Uterus (tissue), 4 donors: Measurements from ENCODE around the gene HTT-AS. TPM values are rescaled to one million over a fixed set of nuclear protein-coding genes. Genes with fewer than 3 reads are reported as not detected.

ENCODE experiments used
- DNase-seq, 2 donors: peaks; one replicate each; pipeline ENCODE4 v3.0.0-alpha.2; 2019 to 2020
- H3K27ac ChIP-seq, 2 donors: fragments of 200-600 bp; sonication (generic); 1 replicate in 1 of 2; 2 replicates in 1 of 2; pipeline ENCODE4 v1.5.1; 2016 to 2018
- H3K27me3 ChIP-seq, 2 donors: fragments of 200-600 bp; sonication (generic); one replicate each; pipeline ENCODE4 v1.5.1; 2018 to 2019; ENCODE audit warnings: control low read depth in 1 of 2
- H3K36me3 ChIP-seq, 2 donors: fragments of 200-600 bp; sonication (generic); one replicate each; pipeline ENCODE4 v1.5.1; 2019; ENCODE audit warnings: control low read depth in 1 of 2
- H3K4me1 ChIP-seq, 2 donors: fragments of 200-600 bp; sonication (generic); one replicate each; pipeline ENCODE4 v1.5.1; 2018 to 2019; ENCODE audit warnings: control low read depth in 1 of 2
- H3K4me3 ChIP-seq, 2 donors: fragments of 200-600 bp; sonication (generic); 1 replicate in 1 of 2; 2 replicates in 1 of 2; pipeline ENCODE4 v1.5.1; 2018 to 2019; ENCODE audit warnings: mild to moderate bottlenecking in 1 of 2
- H3K9me3 ChIP-seq, 2 donors: fragments of 200-600 bp; sonication (generic); one replicate each; pipeline ENCODE4 v1.5.1; 2019; ENCODE audit warnings: control low read depth in 1 of 2
- POLR2A ChIP-seq, 2 donors: fragments of 450-650 bp; IDR thresholded peaks; one replicate each; pipeline ENCODE4 v1.6.1; 2016; ENCODE audit warnings: antibody characterized with exemption in 2 of 2, mild to moderate bottlenecking in 1 of 2, moderate library complexity in 1 of 2
- intact Hi-C: fragments of 100-400 bp; cut with DNase I; formaldehyde crosslinking; loops from one replicate; pipeline ENCODE4 v1.15.1; 2023; ENCODE audit warnings: low total_unique reads
- total RNA-seq, 4 donors: library from RNA; depleted of rRNA in 3 of 4; stranded (reverse); fragments of >200 nt in 3 of 4; gene quantifications; one replicate each; pipeline versions ENCODE4 v1.1.0 to v1.2.4, GENCODE V29; 2014 to 2023
- TF ChIP-seq, protein P1 (sequence below), 4 experiments: fragments of 200-600 bp in 2 of 4; fragments of 450-650 bp in 2 of 4; sonication (generic) in 2 of 4; IDR thresholded peaks; one replicate each; pipeline ENCODE4 v1.5.1; 2016 to 2019; ENCODE audit warnings: antibody characterized with exemption in 4 of 4, mild to moderate bottlenecking in 2 of 4, moderate library complexity in 1 of 4
- donor health status: DM: yes; HTN: yes; CAD: no.

Gene HTT-AS
- total RNA-seq, 4 donors from 2014 or later: not detected

- no peak for TF ChIP-seq POLR2A (IDR thresholded peaks at IDR 0.05)
- TF ChIP-seq, protein P1, sequence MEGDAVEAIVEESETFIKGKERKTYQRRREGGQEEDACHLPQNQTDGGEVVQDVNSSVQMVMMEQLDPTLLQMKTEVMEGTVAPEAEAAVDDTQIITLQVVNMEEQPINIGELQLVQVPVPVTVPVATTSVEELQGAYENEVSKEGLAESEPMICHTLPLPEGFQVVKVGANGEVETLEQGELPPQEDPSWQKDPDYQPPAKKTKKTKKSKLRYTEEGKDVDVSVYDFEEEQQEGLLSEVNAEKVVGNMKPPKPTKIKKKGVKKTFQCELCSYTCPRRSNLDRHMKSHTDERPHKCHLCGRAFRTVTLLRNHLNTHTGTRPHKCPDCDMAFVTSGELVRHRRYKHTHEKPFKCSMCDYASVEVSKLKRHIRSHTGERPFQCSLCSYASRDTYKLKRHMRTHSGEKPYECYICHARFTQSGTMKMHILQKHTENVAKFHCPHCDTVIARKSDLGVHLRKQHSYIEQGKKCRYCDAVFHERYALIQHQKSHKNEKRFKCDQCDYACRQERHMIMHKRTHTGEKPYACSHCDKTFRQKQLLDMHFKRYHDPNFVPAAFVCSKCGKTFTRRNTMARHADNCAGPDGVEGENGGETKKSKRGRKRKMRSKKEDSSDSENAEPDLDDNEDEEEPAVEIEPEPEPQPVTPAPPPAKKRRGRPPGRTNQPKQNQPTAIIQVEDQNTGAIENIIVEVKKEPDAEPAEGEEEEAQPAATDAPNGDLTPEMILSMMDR (IDR thresholded peaks at IDR 0.05): no peak
Observed at GRCh38 chr4:3079694-3080123, 5.4 kb upstream of the HTT-AS start.

GRCh38 chr4:3077796-3078195 lies 3.5 kb upstream of the HTT-AS start:
- DNase-seq: no peak
- no peak for TF ChIP-seq POLR2A (IDR thresholded peaks at IDR 0.05)
- TF ChIP-seq, protein P1 (IDR thresholded peaks at IDR 0.05): no peak
- no peaks in the 10 kb centered on the region for H3K27me3 ChIP-seq
- intact Hi-C loops: no loop called here
- H3K4me3 ChIP-seq: no peak overlapping the region
- H3K27ac ChIP-seq: no peak overlapping the region
- no peaks in the 10 kb centered on the region for H3K9me3 ChIP-seq
- H3K36me3 ChIP-seq: no peaks in the 10 kb centered on the region
- peaks cover 0 to 7% of the 10 kb centered on the region in 2 donors for H3K4me1 ChIP-seq

More at GRCh38 chr4:3079694-3080123, 5.4 kb upstream of the HTT-AS start:
- no peak overlapping the region for H3K27ac ChIP-seq
- no peaks in the 10 kb centered on the region for H3K27me3 ChIP-seq
- peaks cover 0 to 7% of the 10 kb centered on the region in 2 donors for H3K4me1 ChIP-seq
- no peak for DNase-seq
- no peaks in the 10 kb centered on the region for H3K9me3 ChIP-seq
- intact Hi-C loops: no loop called here
- no peak overlapping the region for H3K4me3 ChIP-seq
- H3K36me3 ChIP-seq: no peaks in the 10 kb centered on the region

DNA sequence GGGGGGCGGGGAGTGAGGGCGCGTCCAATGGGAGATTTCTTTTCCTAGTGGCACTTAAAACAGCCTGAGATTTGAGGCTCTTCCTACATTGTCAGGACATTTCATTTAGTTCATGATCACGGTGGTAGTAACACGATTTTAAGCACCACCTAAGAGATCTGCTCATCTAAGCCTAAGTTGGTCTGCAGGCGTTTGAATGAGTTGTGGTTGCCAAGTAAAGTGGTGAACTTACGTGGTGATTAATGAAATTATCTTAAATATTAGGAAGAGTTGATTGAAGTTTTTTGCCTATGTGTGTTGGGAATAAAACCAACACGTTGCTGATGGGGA lies 1.3 kb upstream of the HTT-AS start:
- TF ChIP-seq, protein P1 (IDR thresholded peaks at IDR 0.05): no peak
- intact Hi-C loops: no loop called here
- peak overlapping the region in 1 of 2 donors; percentile 85 for H3K27ac ChIP-seq
- no peaks in the 10 kb centered on the region for H3K27me3 ChIP-seq
- peaks cover 0 to 7% of the 10 kb centered on the region in 2 donors for H3K4me1 ChIP-seq
- H3K36me3 ChIP-seq: no peaks in the 10 kb centered on the region
- H3K9me3 ChIP-seq: no peaks in the 10 kb centered on the region
- peak overlapping the region; percentile 73 to 94 for H3K4me3 ChIP-seq
- no peak for DNase-seq

DNA sequence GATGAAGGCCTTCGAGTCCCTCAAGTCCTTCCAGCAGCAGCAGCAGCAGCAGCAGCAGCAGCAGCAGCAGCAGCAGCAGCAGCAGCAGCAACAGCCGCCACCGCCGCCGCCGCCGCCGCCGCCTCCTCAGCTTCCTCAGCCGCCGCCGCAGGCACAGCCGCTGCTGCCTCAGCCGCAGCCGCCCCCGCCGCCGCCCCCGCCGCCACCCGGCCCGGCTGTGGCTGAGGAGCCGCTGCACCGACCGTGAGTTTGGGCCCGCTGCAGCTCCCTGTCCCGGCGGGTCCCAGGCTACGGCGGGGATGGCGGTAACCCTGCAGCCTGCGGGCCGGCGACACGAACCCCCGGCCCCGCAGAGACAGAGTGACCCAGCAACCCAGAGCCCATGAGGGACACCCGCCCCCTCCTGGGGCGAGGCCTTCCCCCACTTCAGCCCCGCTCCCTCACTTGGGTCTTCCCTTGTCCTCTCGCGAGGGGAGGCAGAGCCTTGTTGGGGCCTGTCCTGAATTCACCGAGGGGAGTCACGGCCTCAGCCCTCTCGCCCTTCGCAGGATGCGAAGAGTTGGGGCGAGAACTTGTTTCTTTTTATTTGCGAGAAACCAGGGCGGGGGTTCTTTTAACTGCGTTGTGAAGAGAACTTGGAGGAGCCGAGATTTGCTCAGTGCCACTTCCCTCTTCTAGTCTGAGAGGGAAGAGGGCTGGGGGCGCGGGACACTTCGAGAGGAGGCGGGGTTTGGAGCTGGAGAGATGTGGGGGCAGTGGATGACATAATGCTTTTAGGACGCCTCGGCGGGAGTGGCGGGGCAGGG lies 711 bp upstream of the HTT-AS start:
- no peaks in the 10 kb centered on the region for H3K9me3 ChIP-seq

More for the DNA sequence above, 711 bp upstream of the HTT-AS start:
- intact Hi-C loops: no loop called here
- Histone ChIP-seq H3K4me3 (peak overlapping the region; percentile 73 to 94), H3K4me1 (peaks cover 0 to 7% of the 10 kb centered on the region in 2 donors), H3K27ac (peak overlapping the region; percentile 85 to 91), H3K36me3 (no peaks in the 10 kb centered on the region), H3K27me3 (no peaks in the 10 kb centered on the region)
- DNase-seq: peak; percentile 45 to 54
- TF ChIP-seq, protein P1 (IDR thresholded peaks at IDR 0.05): no peak
- no peak for TF ChIP-seq POLR2A (IDR thresholded peaks at IDR 0.05)
